ENCODE measurements around the gene PLD4.

GRCh38 chr14:104913435-104913834, 11.2 kb upstream of the PLD4 start:
- TF ChIP-seq, protein P1, sequence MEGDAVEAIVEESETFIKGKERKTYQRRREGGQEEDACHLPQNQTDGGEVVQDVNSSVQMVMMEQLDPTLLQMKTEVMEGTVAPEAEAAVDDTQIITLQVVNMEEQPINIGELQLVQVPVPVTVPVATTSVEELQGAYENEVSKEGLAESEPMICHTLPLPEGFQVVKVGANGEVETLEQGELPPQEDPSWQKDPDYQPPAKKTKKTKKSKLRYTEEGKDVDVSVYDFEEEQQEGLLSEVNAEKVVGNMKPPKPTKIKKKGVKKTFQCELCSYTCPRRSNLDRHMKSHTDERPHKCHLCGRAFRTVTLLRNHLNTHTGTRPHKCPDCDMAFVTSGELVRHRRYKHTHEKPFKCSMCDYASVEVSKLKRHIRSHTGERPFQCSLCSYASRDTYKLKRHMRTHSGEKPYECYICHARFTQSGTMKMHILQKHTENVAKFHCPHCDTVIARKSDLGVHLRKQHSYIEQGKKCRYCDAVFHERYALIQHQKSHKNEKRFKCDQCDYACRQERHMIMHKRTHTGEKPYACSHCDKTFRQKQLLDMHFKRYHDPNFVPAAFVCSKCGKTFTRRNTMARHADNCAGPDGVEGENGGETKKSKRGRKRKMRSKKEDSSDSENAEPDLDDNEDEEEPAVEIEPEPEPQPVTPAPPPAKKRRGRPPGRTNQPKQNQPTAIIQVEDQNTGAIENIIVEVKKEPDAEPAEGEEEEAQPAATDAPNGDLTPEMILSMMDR (conservative IDR thresholded peaks at IDR 0.05 in 1 of 2, IDR thresholded peaks at IDR 0.05 in 1 of 2; ENCODE audit: low read depth in 1 of 2, low read length in 2 of 2) = no peak
- no peak for TF ChIP-seq EZH2 (IDR thresholded peaks at IDR 0.05; ENCODE audit: low read length, missing control alignments)

Measured in fibroblast of lung (primary cell).